GM23338 (cell line): Measurements from ENCODE around the gene TSPAN13.

Experiments
- CTCF ChIP-seq, 2 experiments: fragments of 200-600 bp in 1 of 2; sonication (generic) in 1 of 2; conservative IDR thresholded peaks; 2 replicates each; pipeline versions ENCODE4 v1.5.1 to v1.6.1; 2016 to 2017; ENCODE audit warnings: antibody characterized with exemption in 2 of 2, low read depth in 2 of 2, mild to moderate bottlenecking in 2 of 2, moderate library complexity in 1 of 2
- EZH2 ChIP-seq: fragments of 200-600 bp; sonication (generic); IDR thresholded peaks from one replicate; pipeline ENCODE4 v1.8.0; 2017; ENCODE audit warnings: antibody characterized with exemption, mild to moderate bottlenecking, low read depth; ENCODE audit not compliant: unreplicated experiment
- EZH2phosphoT487 ChIP-seq: fragments of 200-600 bp; sonication (generic); IDR thresholded peaks from one replicate; pipeline ENCODE4 v1.8.1; 2018; ENCODE audit warnings: antibody characterized with exemption; ENCODE audit not compliant: unreplicated experiment
- JUNB ChIP-seq: IDR thresholded peaks from one replicate; pipeline ENCODE4 v1.6.1; 2016; ENCODE audit warnings: antibody characterized with exemption; ENCODE audit not compliant: unreplicated experiment
- NANOG ChIP-seq: IDR thresholded peaks from 2 replicates; pipeline ENCODE4 v1.6.1; 2016; ENCODE audit warnings: antibody characterized with exemption, borderline replicate concordance
- POLR2AphosphoS5 ChIP-seq: IDR thresholded peaks from 2 replicates; pipeline ENCODE4 v1.6.1; 2016; ENCODE audit warnings: antibody characterized with exemption, low read depth
- STAT1 ChIP-seq: IDR thresholded peaks from one replicate; pipeline ENCODE4 v1.6.1; 2016; ENCODE audit warnings: antibody characterized with exemption; ENCODE audit not compliant: unreplicated experiment
- ZNF114 ChIP-seq: fragments of 250-450 bp; sonication (Bioruptor Pico); IDR thresholded peaks from 2 replicates; pipeline ENCODE4 v1.5.0; 2020; ENCODE audit warnings: mild to moderate bottlenecking, moderate library complexity
- ZNF331 ChIP-seq: fragments of 250-450 bp; sonication (Bioruptor Pico); IDR thresholded peaks from 2 replicates; pipeline ENCODE4 v1.5.0; 2020; ENCODE audit warnings: low read depth, mild to moderate bottlenecking, moderate library complexity
- TF ChIP-seq, protein P1 (sequence below): IDR thresholded peaks from one replicate; pipeline ENCODE4 v1.6.1; 2018; ENCODE audit warnings: antibody characterized with exemption; ENCODE audit not compliant: unreplicated experiment

DNA sequence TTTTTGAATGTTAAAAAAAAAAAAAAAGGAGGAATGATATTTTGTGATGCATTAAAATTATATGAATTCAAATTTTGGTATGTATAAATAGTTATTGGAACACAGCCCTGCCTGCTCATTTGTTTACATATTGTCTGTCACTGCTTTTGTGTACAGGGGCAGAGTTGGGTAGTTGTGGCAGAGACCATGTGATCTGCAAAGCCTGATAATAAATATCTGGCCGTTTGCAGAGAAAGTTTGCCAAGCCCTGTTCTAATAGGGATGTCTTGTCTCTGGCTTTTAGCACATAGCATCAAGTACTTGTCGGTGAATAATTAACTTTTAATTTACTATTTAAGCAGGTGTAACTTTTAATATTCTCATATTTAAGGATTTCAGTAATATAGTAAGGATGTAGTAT, 19.8 kb downstream of the TSPAN13 start:
- TF ChIP-seq CTCF (conservative IDR thresholded peaks at IDR 0.05; ENCODE audit: low read depth in 2 of 2) (no peak), STAT1 (no peak), POLR2AphosphoS5 (no peak), EZH2 (no peak), ZNF331 (CRISPR knock-in tag) (no peak), EZH2phosphoT487 (no peak), NANOG (no peak), JUNB (no peak), ZNF114 (CRISPR knock-in tag) (no peak)
- TF ChIP-seq, protein P1, sequence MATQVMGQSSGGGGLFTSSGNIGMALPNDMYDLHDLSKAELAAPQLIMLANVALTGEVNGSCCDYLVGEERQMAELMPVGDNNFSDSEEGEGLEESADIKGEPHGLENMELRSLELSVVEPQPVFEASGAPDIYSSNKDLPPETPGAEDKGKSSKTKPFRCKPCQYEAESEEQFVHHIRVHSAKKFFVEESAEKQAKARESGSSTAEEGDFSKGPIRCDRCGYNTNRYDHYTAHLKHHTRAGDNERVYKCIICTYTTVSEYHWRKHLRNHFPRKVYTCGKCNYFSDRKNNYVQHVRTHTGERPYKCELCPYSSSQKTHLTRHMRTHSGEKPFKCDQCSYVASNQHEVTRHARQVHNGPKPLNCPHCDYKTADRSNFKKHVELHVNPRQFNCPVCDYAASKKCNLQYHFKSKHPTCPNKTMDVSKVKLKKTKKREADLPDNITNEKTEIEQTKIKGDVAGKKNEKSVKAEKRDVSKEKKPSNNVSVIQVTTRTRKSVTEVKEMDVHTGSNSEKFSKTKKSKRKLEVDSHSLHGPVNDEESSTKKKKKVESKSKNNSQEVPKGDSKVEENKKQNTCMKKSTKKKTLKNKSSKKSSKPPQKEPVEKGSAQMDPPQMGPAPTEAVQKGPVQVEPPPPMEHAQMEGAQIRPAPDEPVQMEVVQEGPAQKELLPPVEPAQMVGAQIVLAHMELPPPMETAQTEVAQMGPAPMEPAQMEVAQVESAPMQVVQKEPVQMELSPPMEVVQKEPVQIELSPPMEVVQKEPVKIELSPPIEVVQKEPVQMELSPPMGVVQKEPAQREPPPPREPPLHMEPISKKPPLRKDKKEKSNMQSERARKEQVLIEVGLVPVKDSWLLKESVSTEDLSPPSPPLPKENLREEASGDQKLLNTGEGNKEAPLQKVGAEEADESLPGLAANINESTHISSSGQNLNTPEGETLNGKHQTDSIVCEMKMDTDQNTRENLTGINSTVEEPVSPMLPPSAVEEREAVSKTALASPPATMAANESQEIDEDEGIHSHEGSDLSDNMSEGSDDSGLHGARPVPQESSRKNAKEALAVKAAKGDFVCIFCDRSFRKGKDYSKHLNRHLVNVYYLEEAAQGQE: no peak
